GM13977 (cell line): ENCODE measurements around the gene CDA.
A peak's percentile ranks its signal among the peaks of the same experiment; 100 is the strongest.

Experiments used
- DNase-seq: peaks from one replicate; pipeline ENCODE4 v3.0.0; 2012; ENCODE audit warnings: low spot score
- in situ Hi-C: fragments of 300-500 bp; cut with MboI; formaldehyde crosslinking; loops from one replicate; pipeline ENCODE4 v1.12.0; 2022; ENCODE audit warnings: low sequenced_read_pairs, low pct_unique_long_range_greater_than_20kb, mixed read lengths, inconsistent platforms; ENCODE audit not compliant: unreplicated experiment
- TF ChIP-seq, protein P1 (sequence below): IDR thresholded peaks from 2 replicates; pipeline ENCODE4 v1.5.1; 2012; ENCODE audit warnings: mild to moderate bottlenecking, control low read depth; ENCODE audit not compliant: insufficient read depth; ENCODE audit errors: extremely low read depth, missing control alignments

Gene CDA

GRCh38 chr1:20614131-20614579 is 25.3 kb downstream of the CDA start:
- TF ChIP-seq, protein P1, sequence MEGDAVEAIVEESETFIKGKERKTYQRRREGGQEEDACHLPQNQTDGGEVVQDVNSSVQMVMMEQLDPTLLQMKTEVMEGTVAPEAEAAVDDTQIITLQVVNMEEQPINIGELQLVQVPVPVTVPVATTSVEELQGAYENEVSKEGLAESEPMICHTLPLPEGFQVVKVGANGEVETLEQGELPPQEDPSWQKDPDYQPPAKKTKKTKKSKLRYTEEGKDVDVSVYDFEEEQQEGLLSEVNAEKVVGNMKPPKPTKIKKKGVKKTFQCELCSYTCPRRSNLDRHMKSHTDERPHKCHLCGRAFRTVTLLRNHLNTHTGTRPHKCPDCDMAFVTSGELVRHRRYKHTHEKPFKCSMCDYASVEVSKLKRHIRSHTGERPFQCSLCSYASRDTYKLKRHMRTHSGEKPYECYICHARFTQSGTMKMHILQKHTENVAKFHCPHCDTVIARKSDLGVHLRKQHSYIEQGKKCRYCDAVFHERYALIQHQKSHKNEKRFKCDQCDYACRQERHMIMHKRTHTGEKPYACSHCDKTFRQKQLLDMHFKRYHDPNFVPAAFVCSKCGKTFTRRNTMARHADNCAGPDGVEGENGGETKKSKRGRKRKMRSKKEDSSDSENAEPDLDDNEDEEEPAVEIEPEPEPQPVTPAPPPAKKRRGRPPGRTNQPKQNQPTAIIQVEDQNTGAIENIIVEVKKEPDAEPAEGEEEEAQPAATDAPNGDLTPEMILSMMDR, result no peak
- no peak for DNase-seq
- in situ Hi-C loops, result no loop called here

DNA sequence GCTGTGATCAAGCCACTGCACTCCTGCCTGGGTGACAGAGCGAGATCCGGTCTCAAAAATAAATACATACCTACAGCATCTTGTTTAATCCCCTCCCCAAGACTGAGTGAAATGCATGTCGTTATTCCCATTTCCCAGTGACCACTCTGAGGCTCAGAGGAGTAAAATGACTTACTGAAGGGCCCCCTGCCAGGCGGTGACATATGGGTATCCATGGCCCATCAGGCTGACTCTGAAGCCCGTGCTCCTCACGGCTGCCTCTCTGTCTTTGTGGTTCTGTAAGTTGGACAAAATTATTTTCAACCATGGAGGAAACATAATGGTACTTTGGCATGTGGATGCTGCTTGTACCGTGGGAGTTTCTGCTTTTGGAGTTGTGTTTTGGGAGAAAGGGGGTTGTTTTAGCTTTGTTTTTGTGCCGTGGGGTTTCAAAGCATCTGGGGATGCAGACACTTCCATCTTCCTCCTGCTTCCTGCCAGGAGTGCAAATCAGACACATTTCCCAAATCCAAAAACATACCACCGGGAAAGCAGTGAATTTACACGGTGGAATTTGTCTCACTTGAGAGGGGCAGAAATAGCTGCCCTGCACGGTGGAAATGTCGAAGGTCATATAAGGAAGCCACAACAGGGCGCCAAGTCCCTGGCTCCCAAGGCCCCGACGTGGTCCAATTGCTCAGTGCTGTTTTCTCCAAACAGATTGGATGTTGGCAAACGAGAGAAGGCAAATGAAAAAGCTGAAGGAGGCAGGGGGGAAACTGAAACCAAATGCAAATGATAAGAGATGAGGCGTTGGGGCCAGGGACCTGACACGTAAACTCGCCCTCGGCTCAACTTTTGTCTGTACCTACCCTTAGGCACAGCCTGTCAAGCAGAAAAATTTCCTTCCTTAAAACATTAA is 27.3 kb downstream of the CDA start:
- peak; percentile 67 for DNase-seq
- in situ Hi-C loops, result no loop called here
- TF ChIP-seq, protein P1, result no peak

- DNase-seq, result no peak
- TF ChIP-seq, protein P1, result no peak
- in situ Hi-C loops, result no loop called here
Measured at GRCh38 chr1:20616847-20617487, 28.1 kb downstream of the CDA start.

DNA sequence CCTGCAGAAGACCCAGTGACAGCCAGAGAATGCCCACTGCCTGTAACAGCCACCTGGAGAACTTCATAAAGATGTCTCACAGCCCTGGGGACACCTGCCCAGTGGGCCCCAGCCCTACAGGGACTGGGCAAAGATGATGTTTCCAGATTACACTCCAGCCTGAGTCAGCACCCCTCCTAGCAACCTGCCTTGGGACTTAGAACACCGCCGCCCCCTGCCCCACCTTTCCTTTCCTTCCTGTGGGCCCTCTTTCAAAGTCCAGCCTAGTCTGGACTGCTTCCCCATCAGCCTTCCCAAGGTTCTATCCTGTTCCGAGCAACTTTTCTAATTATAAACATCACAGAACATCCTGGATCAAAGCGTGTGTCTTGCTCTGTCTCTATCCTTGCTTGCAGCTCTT is 29.7 kb downstream of the CDA start:
- in situ Hi-C loops, result no loop called here
- no peak for DNase-seq
- TF ChIP-seq, protein P1, result no peak

DNA sequence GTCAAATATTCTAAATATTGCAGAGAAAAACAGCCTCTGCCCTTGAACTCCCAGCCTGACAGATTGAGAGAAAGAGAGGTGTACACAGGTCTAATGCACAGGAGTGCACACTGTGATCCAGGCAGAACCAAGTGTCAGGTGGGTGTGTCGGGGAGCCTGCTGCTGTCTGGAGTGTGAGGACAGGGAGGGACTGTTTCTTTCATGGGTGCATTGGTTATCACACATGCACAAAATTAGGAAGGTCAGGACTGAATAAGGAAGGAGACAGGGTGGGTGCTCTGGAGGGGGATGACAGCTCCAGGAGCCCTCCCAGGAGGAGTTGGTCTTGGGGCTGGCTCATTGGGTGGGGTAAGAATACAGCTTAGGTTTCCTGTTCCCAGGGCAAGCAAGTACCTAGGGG is 31.1 kb downstream of the CDA start:
- TF ChIP-seq, protein P1, result no peak
- in situ Hi-C loops, result no loop called here
- DNase-seq, result no peak

GRCh38 chr1:20621012-20621411 is 32.1 kb downstream of the CDA start:
- DNase-seq, result no peak
- TF ChIP-seq, protein P1, result no peak

More at GRCh38 chr1:20621012-20621411, 32.1 kb downstream of the CDA start:
- in situ Hi-C loops, result no loop called here
